ENCODE data around the gene SFT2D2.

SFT2D2 gene

DNA sequence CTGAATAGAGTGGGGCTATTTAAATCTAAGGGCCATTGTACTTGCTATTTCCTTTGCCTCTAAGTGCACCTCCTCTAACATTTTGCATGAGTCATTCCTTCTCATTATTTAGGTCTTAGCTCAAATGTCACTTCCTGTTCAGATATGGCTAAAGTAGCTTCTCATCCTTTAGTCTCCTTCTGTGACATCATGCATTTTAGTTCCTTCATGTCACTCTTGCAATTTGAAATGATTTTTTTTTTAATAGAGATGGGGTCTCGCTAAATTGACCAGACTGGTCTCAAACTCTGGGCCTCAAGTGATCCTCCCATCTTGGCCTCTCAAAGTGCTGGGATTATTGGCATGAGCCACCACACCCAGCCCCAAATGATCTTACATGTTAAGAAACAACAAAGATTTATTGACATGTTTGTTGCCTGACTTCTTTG is 61.4 kb downstream of the SFT2D2 start:
- H3K4me2 ChIP-seq (ENCODE audit: low read length, poor library complexity, severe bottlenecking): no peak overlapping the region
- H4K8ac ChIP-seq (ENCODE audit: low read length): no peak overlapping the region
- peaks cover 0 to 3% of the 10 kb centered on the region in 2 experiments for H3K36me3 ChIP-seq (ENCODE audit: control insufficient read depth in 1 of 2, insufficient read depth in 2 of 2, low read depth in 1 of 2, low read length in 2 of 2)
- H2AFZ ChIP-seq (ENCODE audit: low read depth, low read length): no peak overlapping the region
- H3K27me3 ChIP-seq (ENCODE audit: control insufficient read depth in 1 of 2, insufficient read depth in 1 of 2, low read length in 2 of 2): no peaks in the 10 kb centered on the region
- no peak overlapping the region for H3K27ac ChIP-seq (ENCODE audit: low read length, poor library complexity, severe bottlenecking)
- H2BK12ac ChIP-seq (ENCODE audit: low read length in 2 of 2): no peak overlapping the region
- no peak overlapping the region for H3K18ac ChIP-seq (ENCODE audit: low read depth in 1 of 2, low read length in 2 of 2)
- H3K23ac ChIP-seq (ENCODE audit: low read length in 2 of 2): no peak overlapping the region
- DNase-seq: peak; percentile 73
- WGBS: 100% methylated on average over 1 of the region's 1 CpG
- H3K14ac ChIP-seq (ENCODE audit: low read length in 2 of 2): no peak overlapping the region
- no peaks in the 10 kb centered on the region for H3K9me3 ChIP-seq (ENCODE audit: control insufficient read depth, low read length)
- H3K79me1 ChIP-seq (replicated peaks; ENCODE audit: low read length, poor library complexity, severe bottlenecking): peaks cover 2% of the 10 kb centered on the region
- no peak overlapping the region for H3K9ac ChIP-seq (ENCODE audit: low read length)
- no peak overlapping the region for H2BK15ac ChIP-seq (ENCODE audit: low read depth, poor library complexity, severe bottlenecking)
- no peak overlapping the region for H2BK5ac ChIP-seq (ENCODE audit: low read depth, low read length, poor library complexity, severe bottlenecking)
- H3K4ac ChIP-seq (ENCODE audit: low read depth in 1 of 2, low read length in 2 of 2): no peak overlapping the region
- H3K4me3 ChIP-seq (ENCODE audit: insufficient read depth in 1 of 2, low read depth in 1 of 2, low read length in 2 of 2): no peak overlapping the region
- no peak overlapping the region for H4K91ac ChIP-seq (ENCODE audit: low read length)
- no peak overlapping the region for H2BK120ac ChIP-seq (ENCODE audit: low read depth, low read length)
- H3K4me1 ChIP-seq (ENCODE audit: control insufficient read depth, insufficient read depth, low read depth, low read length): peaks cover 2% of the 10 kb centered on the region
- H2AK5ac ChIP-seq (ENCODE audit: low read length, severe bottlenecking): no peak overlapping the region

DNA sequence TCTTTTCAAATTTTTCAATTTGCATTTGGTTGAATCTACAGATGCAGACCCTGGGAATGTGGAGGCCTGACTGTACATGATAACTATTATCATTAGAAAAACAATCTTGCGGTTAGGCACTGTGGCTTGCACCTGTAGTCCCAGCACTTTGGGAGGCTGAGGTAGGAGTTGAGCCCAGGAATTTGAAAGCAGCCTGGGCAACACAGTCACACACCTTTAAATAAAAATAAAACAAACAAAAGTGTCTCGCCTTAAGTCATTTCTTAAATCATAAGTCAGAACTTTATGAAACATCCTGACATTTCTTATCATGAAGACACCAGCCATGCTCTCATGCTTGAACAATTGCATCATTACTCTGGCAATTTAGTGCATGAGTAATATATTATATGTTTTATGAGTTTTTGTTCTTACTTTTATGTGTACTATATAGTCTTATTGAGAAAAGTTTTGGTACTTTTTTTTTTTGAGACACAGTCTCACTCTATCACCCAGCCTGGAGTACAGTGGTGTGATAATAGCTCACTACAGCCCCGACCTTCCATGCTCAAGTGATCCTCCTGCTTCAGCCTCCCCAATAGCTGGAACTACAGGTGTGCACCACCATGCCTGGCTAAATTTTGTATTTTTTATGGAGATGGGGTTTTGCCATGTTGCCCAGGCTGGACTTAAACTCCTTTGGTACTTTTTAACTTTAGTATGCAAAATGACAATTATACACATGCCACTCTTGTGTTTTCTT is 62.7 kb downstream of the SFT2D2 start:
- H3K4me1 ChIP-seq (ENCODE audit: control insufficient read depth, insufficient read depth, low read depth, low read length): peaks cover 2% of the 10 kb centered on the region
- no peaks in the 10 kb centered on the region for H3K27me3 ChIP-seq (ENCODE audit: control insufficient read depth in 1 of 2, insufficient read depth in 1 of 2, low read length in 2 of 2)
- H2BK5ac ChIP-seq (ENCODE audit: low read depth, low read length, poor library complexity, severe bottlenecking): no peak overlapping the region
- peaks cover 5 to 6% of the 10 kb centered on the region in 2 experiments for H3K36me3 ChIP-seq (ENCODE audit: control insufficient read depth in 1 of 2, insufficient read depth in 2 of 2, low read depth in 1 of 2, low read length in 2 of 2)
- H3K9ac ChIP-seq (ENCODE audit: low read length): no peak overlapping the region
- no peak overlapping the region for H3K23ac ChIP-seq (ENCODE audit: low read length in 2 of 2)
- no peak overlapping the region for H3K27ac ChIP-seq (ENCODE audit: low read length, poor library complexity, severe bottlenecking)
- whole genome bisulfite sequencing: 94% methylated on average over 3 of the region's 3 CpGs
- H3K14ac ChIP-seq (ENCODE audit: low read length in 2 of 2): no peak overlapping the region
- H2BK120ac ChIP-seq (ENCODE audit: low read depth, low read length): no peak overlapping the region
- no peak overlapping the region for H2AK5ac ChIP-seq (ENCODE audit: low read length, severe bottlenecking)
- no peak overlapping the region for H4K8ac ChIP-seq (ENCODE audit: low read length)
- H3K18ac ChIP-seq (ENCODE audit: low read depth in 1 of 2, low read length in 2 of 2): no peak overlapping the region
- H3K4me3 ChIP-seq (ENCODE audit: insufficient read depth in 1 of 2, low read depth in 1 of 2, low read length in 2 of 2): no peak overlapping the region
- no peak overlapping the region for H3K4me2 ChIP-seq (ENCODE audit: low read length, poor library complexity, severe bottlenecking)
- H4K91ac ChIP-seq (ENCODE audit: low read length): no peak overlapping the region
- peaks cover 2% of the 10 kb centered on the region for H3K79me1 ChIP-seq (replicated peaks; ENCODE audit: low read length, poor library complexity, severe bottlenecking)
- H3K9me3 ChIP-seq (ENCODE audit: control insufficient read depth, low read length): no peaks in the 10 kb centered on the region
- no peak for DNase-seq
- no peak overlapping the region for H2BK12ac ChIP-seq (ENCODE audit: low read length in 2 of 2)
- H3K4ac ChIP-seq (ENCODE audit: low read depth in 1 of 2, low read length in 2 of 2): no peak overlapping the region
- no peak overlapping the region for H2BK15ac ChIP-seq (ENCODE audit: low read depth, poor library complexity, severe bottlenecking)
- no peak overlapping the region for H2AFZ ChIP-seq (ENCODE audit: low read depth, low read length)

DNA sequence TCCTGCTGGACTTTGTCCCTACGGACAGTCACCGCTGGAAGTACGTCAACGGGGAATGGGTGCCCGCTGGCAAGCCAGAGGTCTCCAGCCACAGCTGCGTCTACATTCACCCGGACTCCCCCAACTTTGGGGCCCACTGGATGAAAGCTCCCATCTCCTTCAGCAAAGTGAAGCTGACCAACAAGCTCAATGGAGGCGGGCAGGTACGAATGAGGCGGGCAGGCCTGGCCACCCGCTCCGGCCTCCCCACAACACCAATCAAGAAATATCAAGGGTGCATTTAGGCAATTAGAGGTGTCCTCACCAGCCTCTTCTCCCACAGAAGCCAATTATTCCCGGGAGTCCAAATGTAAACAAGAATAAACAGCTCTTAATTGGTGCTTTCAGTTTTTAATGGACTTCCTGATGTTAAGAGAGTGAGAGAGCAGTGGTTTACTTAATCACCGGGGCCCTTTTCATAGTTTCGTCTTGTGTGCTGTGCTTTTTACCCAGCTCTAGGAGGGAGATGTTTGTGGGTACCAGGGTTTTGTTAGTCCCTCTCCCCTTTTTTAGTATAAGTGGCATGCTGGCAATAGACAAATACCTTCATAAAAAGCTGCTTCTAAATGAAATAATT is 65.5 kb downstream of the SFT2D2 start:
- peak overlapping the region in 1 of 2 experiments; percentile 19 for H3K4ac ChIP-seq (ENCODE audit: low read depth in 1 of 2, low read length in 2 of 2)
- peaks cover 1% of the 10 kb centered on the region for H3K4me1 ChIP-seq (ENCODE audit: control insufficient read depth, insufficient read depth, low read depth, low read length)
- peak overlapping the region in 1 of 2 experiments; percentile 16 for H3K18ac ChIP-seq (ENCODE audit: low read depth in 1 of 2, low read length in 2 of 2)
- H2BK5ac ChIP-seq (ENCODE audit: low read depth, low read length, poor library complexity, severe bottlenecking): no peak overlapping the region
- H3K4me2 ChIP-seq (ENCODE audit: low read length, poor library complexity, severe bottlenecking): no peak overlapping the region
- 75% methylated on average over 15 of the region's 15 CpGs for WGBS
- H3K36me3 ChIP-seq (ENCODE audit: control insufficient read depth in 1 of 2, insufficient read depth in 2 of 2, low read depth in 1 of 2, low read length in 2 of 2): peaks cover 5 to 10% of the 10 kb centered on the region in 2 experiments
- H4K91ac ChIP-seq (ENCODE audit: low read length): peak overlapping the region; percentile 27
- H4K8ac ChIP-seq (ENCODE audit: low read length): no peak overlapping the region
- H3K23ac ChIP-seq (ENCODE audit: low read length in 2 of 2): peak overlapping the region in 1 of 2 experiments; percentile 83
- peak; percentile 12 for DNase-seq
- H2BK120ac ChIP-seq (ENCODE audit: low read depth, low read length): no peak overlapping the region
- H2BK15ac ChIP-seq (ENCODE audit: low read depth, poor library complexity, severe bottlenecking): no peak overlapping the region
- no peak overlapping the region for H2AK5ac ChIP-seq (ENCODE audit: low read length, severe bottlenecking)
- H3K4me3 ChIP-seq (ENCODE audit: insufficient read depth in 1 of 2, low read depth in 1 of 2, low read length in 2 of 2): no peak overlapping the region
- no peak overlapping the region for H3K9ac ChIP-seq (ENCODE audit: low read length)
- peak overlapping the region in 1 of 2 experiments; percentile 77 for H3K14ac ChIP-seq (ENCODE audit: low read length in 2 of 2)
- peak overlapping the region in 1 of 2 experiments; percentile 42 for H2BK12ac ChIP-seq (ENCODE audit: low read length in 2 of 2)
- peaks cover 2% of the 10 kb centered on the region for H3K79me1 ChIP-seq (replicated peaks; ENCODE audit: low read length, poor library complexity, severe bottlenecking)
- H3K27ac ChIP-seq (ENCODE audit: low read length, poor library complexity, severe bottlenecking): no peak overlapping the region
- H3K9me3 ChIP-seq (ENCODE audit: control insufficient read depth, low read length): no peaks in the 10 kb centered on the region
- no peaks in the 10 kb centered on the region for H3K27me3 ChIP-seq (ENCODE audit: control insufficient read depth in 1 of 2, insufficient read depth in 1 of 2, low read length in 2 of 2)
- no peak overlapping the region for H2AFZ ChIP-seq (ENCODE audit: low read depth, low read length)

DNA sequence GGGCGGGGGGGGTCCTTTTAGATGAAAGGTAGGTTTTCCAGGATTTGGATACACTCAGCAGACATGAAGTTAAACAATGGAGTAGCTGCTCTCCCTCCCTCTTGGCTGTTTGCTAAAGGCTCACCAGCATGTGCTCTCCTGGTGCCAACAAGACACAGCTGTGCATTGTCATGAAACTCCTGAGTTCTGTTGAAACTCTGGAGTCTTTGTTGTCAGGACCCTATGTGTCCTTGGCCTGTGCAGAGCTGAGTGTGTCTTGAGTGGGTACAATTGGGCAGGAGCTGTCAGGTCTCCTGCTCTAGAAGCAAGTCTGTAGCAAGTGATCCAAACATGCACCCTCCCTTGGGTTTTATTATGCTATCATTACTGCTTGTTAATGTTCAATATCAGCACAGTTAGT is 67.6 kb downstream of the SFT2D2 start:
- no peak overlapping the region for H4K8ac ChIP-seq (ENCODE audit: low read length)
- no peak overlapping the region for H3K27ac ChIP-seq (ENCODE audit: low read length, poor library complexity, severe bottlenecking)
- no peaks in the 10 kb centered on the region for H3K27me3 ChIP-seq (ENCODE audit: control insufficient read depth in 1 of 2, insufficient read depth in 1 of 2, low read length in 2 of 2)
- no peak for DNase-seq
- no peak overlapping the region for H3K4me3 ChIP-seq (ENCODE audit: insufficient read depth in 1 of 2, low read depth in 1 of 2, low read length in 2 of 2)
- H3K9me3 ChIP-seq (ENCODE audit: control insufficient read depth, low read length): no peaks in the 10 kb centered on the region
- no peak overlapping the region for H3K9ac ChIP-seq (ENCODE audit: low read length)
- no peak overlapping the region for H2BK15ac ChIP-seq (ENCODE audit: low read depth, poor library complexity, severe bottlenecking)
- no peak overlapping the region for H3K18ac ChIP-seq (ENCODE audit: low read depth in 1 of 2, low read length in 2 of 2)
- no peak overlapping the region for H3K4me2 ChIP-seq (ENCODE audit: low read length, poor library complexity, severe bottlenecking)
- H2BK120ac ChIP-seq (ENCODE audit: low read depth, low read length): no peak overlapping the region
- 100% methylated on average over 1 of the region's 1 CpG for WGBS
- no peak overlapping the region for H2BK12ac ChIP-seq (ENCODE audit: low read length in 2 of 2)
- H3K79me1 ChIP-seq (replicated peaks; ENCODE audit: low read length, poor library complexity, severe bottlenecking): peaks cover 2% of the 10 kb centered on the region
- no peak overlapping the region for H4K91ac ChIP-seq (ENCODE audit: low read length)
- no peak overlapping the region for H3K14ac ChIP-seq (ENCODE audit: low read length in 2 of 2)
- no peak overlapping the region for H3K23ac ChIP-seq (ENCODE audit: low read length in 2 of 2)
- H2AK5ac ChIP-seq (ENCODE audit: low read length, severe bottlenecking): no peak overlapping the region
- H2BK5ac ChIP-seq (ENCODE audit: low read depth, low read length, poor library complexity, severe bottlenecking): no peak overlapping the region
- H3K36me3 ChIP-seq (ENCODE audit: control insufficient read depth in 1 of 2, insufficient read depth in 2 of 2, low read depth in 1 of 2, low read length in 2 of 2): peaks cover 5 to 10% of the 10 kb centered on the region in 2 experiments
- H3K4ac ChIP-seq (ENCODE audit: low read depth in 1 of 2, low read length in 2 of 2): no peak overlapping the region
- no peak overlapping the region for H2AFZ ChIP-seq (ENCODE audit: low read depth, low read length)
- H3K4me1 ChIP-seq (ENCODE audit: control insufficient read depth, insufficient read depth, low read depth, low read length): peaks cover 1% of the 10 kb centered on the region

All from mesenchymal stem cell (in vitro differentiated cells and primary cell).